Measurements from ENCODE around the gene NCF4.

NCF4 gene

GRCh38 chr22:36922711-36923110 lies 61.9 kb downstream of the NCF4 start:
- no peak for TF ChIP-seq ZNF565 (CRISPR knock-in tag; conservative IDR thresholded peaks at IDR 0.05; ENCODE audit: low read depth)
- no peak for TF ChIP-seq RARB (CRISPR knock-in tag; IDR thresholded peaks at IDR 0.05)
- no peak for TF ChIP-seq TCF4 (CRISPR knock-in tag; IDR thresholded peaks at IDR 0.05; ENCODE audit: borderline replicate concordance)
- TF ChIP-seq ARNTL (CRISPR knock-in tag; IDR thresholded peaks at IDR 0.05; ENCODE audit: borderline replicate concordance, low read depth), result no peak
- TF ChIP-seq POU6F1 (CRISPR knock-in tag; IDR thresholded peaks at IDR 0.05; ENCODE audit: borderline replicate concordance, low read depth), result no peak
- TF ChIP-seq ISL1 (CRISPR knock-in tag; IDR thresholded peaks at IDR 0.05), result no peak
- TF ChIP-seq ZFP3 (CRISPR knock-in tag; IDR thresholded peaks at IDR 0.05), result no peak
- TF ChIP-seq ZNF8 (CRISPR knock-in tag; IDR thresholded peaks at IDR 0.05), result no peak
- TF ChIP-seq GLIS3 (CRISPR knock-in tag; IDR thresholded peaks at IDR 0.05), result no peak
- TF ChIP-seq PPARA (CRISPR knock-in tag; IDR thresholded peaks at IDR 0.05; ENCODE audit: borderline replicate concordance), result no peak
- TF ChIP-seq TOX (CRISPR knock-in tag; IDR thresholded peaks at IDR 0.05; ENCODE audit: borderline replicate concordance), result no peak
- TF ChIP-seq ZFP30 (CRISPR knock-in tag; IDR thresholded peaks at IDR 0.05), result no peak
- TF ChIP-seq ZC3H10 (CRISPR knock-in tag; IDR thresholded peaks at IDR 0.05), result no peak
- TF ChIP-seq BACH2 (CRISPR knock-in tag; IDR thresholded peaks at IDR 0.05; ENCODE audit: borderline replicate concordance), result no peak
- TF ChIP-seq ESRRG (CRISPR knock-in tag; IDR thresholded peaks at IDR 0.05), result no peak
- TF ChIP-seq, protein P1, sequence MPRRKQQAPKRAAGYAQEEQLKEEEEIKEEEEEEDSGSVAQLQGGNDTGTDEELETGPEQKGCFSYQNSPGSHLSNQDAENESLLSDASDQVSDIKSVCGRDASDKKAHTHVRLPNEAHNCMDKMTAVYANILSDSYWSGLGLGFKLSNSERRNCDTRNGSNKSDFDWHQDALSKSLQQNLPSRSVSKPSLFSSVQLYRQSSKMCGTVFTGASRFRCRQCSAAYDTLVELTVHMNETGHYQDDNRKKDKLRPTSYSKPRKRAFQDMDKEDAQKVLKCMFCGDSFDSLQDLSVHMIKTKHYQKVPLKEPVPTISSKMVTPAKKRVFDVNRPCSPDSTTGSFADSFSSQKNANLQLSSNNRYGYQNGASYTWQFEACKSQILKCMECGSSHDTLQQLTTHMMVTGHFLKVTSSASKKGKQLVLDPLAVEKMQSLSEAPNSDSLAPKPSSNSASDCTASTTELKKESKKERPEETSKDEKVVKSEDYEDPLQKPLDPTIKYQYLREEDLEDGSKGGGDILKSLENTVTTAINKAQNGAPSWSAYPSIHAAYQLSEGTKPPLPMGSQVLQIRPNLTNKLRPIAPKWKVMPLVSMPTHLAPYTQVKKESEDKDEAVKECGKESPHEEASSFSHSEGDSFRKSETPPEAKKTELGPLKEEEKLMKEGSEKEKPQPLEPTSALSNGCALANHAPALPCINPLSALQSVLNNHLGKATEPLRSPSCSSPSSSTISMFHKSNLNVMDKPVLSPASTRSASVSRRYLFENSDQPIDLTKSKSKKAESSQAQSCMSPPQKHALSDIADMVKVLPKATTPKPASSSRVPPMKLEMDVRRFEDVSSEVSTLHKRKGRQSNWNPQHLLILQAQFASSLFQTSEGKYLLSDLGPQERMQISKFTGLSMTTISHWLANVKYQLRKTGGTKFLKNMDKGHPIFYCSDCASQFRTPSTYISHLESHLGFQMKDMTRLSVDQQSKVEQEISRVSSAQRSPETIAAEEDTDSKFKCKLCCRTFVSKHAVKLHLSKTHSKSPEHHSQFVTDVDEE (CRISPR knock-in tag; IDR thresholded peaks at IDR 0.05), result no peak
- ATAC-seq, result no peak

GRCh38 chr22:36923131-36923788 lies 62.5 kb downstream of the NCF4 start:
- ATAC-seq, result no peak

DNA sequence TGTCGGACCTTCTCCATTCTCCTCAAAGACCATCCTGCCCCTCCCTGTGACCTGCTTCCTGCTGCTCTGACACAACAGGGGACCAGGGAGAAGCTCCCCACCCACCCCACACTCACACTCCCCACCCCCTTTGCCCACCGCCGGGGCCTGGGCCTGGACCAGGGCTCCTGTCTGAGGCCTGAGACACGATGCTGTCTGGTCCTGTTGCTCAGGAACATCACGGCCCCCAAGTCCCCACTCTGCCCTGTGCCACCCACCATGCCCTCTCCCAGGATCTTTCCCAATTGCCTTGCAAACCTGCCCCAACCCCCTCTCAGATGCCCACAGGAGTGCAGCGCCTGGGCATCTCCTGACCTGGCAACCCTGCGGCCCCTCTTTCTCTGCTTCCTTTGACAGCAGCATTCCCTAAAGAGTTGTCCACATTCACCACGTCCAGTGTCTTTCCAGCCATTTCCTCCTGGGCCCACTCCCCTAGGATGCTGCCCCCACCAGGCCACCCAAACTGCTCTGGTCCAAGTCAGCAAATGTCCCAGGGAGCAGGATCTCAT lies 63.4 kb downstream of the NCF4 start:
- no peak for ATAC-seq
- no peak for TF ChIP-seq ISL1 (CRISPR knock-in tag; IDR thresholded peaks at IDR 0.05)

More at GRCh38 chr22:36923131-36923788, 62.5 kb downstream of the NCF4 start:
- TF ChIP-seq, protein P2, sequence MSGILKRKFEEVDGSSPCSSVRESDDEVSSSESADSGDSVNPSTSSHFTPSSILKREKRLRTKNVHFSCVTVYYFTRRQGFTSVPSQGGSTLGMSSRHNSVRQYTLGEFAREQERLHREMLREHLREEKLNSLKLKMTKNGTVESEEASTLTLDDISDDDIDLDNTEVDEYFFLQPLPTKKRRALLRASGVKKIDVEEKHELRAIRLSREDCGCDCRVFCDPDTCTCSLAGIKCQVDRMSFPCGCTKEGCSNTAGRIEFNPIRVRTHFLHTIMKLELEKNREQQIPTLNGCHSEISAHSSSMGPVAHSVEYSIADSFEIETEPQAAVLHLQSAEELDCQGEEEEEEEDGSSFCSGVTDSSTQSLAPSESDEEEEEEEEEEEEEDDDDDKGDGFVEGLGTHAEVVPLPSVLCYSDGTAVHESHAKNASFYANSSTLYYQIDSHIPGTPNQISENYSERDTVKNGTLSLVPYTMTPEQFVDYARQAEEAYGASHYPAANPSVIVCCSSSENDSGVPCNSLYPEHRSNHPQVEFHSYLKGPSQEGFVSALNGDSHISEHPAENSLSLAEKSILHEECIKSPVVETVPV (CRISPR knock-in tag; IDR thresholded peaks at IDR 0.05), result no peak
- no peak for TF ChIP-seq POU6F1 (CRISPR knock-in tag; IDR thresholded peaks at IDR 0.05; ENCODE audit: borderline replicate concordance, low read depth)

- TF ChIP-seq ZFP30 (CRISPR knock-in tag; IDR thresholded peaks at IDR 0.05) (no peak), TCF4 (CRISPR knock-in tag; IDR thresholded peaks at IDR 0.05; ENCODE audit: borderline replicate concordance) (no peak), ZC3H10 (CRISPR knock-in tag; IDR thresholded peaks at IDR 0.05) (no peak)
- TF ChIP-seq, protein P3, sequence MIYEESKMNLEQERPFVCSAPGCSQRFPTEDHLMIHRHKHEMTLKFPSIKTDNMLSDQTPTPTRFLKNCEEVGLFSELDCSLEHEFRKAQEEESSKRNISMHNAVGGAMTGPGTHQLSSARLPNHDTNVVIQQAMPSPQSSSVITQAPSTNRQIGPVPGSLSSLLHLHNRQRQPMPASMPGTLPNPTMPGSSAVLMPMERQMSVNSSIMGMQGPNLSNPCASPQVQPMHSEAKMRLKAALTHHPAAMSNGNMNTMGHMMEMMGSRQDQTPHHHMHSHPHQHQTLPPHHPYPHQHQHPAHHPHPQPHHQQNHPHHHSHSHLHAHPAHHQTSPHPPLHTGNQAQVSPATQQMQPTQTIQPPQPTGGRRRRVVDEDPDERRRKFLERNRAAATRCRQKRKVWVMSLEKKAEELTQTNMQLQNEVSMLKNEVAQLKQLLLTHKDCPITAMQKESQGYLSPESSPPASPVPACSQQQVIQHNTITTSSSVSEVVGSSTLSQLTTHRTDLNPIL (CRISPR knock-in tag; IDR thresholded peaks at IDR 0.05; ENCODE audit: low read depth), result no peak
- ATAC-seq, result no peak
Measured at GRCh38 chr22:36925388-36926290, 64.8 kb downstream of the NCF4 start.
